Measurements from ENCODE around the gene GNG10.

DNA sequence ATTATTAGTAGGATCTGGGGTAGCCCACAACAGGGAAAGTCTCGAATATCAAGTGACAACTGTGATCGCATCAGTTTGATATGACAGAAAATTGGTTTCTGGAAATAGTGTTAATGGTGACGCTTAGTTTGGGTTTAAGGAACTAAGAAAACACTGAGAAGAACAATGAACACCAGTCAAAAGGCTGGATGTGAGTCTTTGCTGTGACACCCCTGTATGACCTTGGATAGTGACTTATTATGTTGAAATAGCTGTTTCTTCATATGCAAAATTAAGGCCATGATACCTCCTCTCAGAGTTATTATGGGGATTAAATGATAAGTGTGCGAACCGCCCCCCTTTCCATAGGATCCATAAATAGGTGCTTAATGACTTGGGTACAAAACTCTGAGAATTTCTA is 29.3 kb upstream of the GNG10 start:
- TF ChIP-seq, protein P1, sequence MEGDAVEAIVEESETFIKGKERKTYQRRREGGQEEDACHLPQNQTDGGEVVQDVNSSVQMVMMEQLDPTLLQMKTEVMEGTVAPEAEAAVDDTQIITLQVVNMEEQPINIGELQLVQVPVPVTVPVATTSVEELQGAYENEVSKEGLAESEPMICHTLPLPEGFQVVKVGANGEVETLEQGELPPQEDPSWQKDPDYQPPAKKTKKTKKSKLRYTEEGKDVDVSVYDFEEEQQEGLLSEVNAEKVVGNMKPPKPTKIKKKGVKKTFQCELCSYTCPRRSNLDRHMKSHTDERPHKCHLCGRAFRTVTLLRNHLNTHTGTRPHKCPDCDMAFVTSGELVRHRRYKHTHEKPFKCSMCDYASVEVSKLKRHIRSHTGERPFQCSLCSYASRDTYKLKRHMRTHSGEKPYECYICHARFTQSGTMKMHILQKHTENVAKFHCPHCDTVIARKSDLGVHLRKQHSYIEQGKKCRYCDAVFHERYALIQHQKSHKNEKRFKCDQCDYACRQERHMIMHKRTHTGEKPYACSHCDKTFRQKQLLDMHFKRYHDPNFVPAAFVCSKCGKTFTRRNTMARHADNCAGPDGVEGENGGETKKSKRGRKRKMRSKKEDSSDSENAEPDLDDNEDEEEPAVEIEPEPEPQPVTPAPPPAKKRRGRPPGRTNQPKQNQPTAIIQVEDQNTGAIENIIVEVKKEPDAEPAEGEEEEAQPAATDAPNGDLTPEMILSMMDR (conservative IDR thresholded peaks at IDR 0.05; ENCODE audit: low read length), result no peak
- TF ChIP-seq EZH2phosphoT487 (IDR thresholded peaks at IDR 0.05; ENCODE audit: borderline replicate concordance, low read depth, low read length), result no peak
